Mesenteric fat pad (tissue), 1 donor: ENCODE data around the gene BPGM. TPM values are rescaled to one million over a fixed set of nuclear protein-coding genes. Genes with fewer than 3 reads are reported as not detected.
"Not testable (repeated sequence)": the region's sequence is repeated elsewhere in the genome, so short reads cannot be mapped to it uniquely, and the experiment has no call there.

Experiments
- DNase-seq: peaks from one replicate; pipeline ENCODE4 v3.0.0-alpha.2; 2020; ENCODE audit warnings: low spot score
- total RNA-seq: library from RNA; stranded (reverse); fragmentation: NEBNext Ultra II Directional; extraction: Animal tissue kit (Norgen Biotek cat#: 25700); gene quantifications from one replicate; pipeline ENCODE4 v1.2.1, GENCODE V29; 2021
- donor health status: DM: yes; HTN: yes; CAD: no.

The BPGM gene
- total RNA-seq, 1 donor from 2014 or later = 12.4 TPM

GRCh38 chr7:134662166-134662870 is 15.7 kb downstream of the BPGM start:
- no peak for DNase-seq

DNA sequence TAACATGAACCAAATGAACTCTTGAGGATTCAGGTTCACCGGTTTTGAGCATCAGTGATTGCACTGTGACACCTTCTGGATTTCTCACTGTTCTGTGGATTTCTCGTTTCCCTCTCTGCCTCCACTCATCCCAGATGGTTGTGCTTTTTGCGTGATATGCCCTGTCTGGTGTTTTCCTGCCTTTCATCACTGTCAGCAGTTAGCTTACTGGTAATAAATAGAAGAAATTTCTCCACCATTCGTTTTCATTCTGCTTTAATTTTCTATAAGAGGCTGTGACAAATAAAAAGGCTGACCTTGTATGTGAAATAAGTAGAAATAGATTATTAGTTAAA is 16.2 kb downstream of the BPGM start:
- no peak for DNase-seq

DNA sequence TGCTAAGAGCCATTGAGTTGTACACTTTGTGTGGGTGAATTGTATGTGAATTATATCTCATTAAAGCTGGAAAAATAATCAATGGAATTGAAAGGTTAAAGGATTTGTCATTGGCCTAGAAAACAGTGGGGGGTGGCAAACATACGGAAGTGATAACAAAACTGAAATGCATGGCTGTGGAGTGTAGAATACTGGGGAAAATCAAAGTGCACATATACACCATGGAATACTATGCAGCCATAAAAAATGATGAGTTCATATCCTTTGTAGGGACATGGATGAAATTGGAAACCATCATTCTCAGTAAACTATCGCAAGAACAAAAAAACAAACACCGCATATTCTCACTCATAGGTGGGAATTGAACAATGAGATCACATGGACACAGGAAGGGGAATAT is 18.4 kb downstream of the BPGM start:
- not testable (repeated sequence) for DNase-seq

GRCh38 chr7:134667899-134668298 is 21.2 kb downstream of the BPGM start:
- DNase-seq = no peak

DNA sequence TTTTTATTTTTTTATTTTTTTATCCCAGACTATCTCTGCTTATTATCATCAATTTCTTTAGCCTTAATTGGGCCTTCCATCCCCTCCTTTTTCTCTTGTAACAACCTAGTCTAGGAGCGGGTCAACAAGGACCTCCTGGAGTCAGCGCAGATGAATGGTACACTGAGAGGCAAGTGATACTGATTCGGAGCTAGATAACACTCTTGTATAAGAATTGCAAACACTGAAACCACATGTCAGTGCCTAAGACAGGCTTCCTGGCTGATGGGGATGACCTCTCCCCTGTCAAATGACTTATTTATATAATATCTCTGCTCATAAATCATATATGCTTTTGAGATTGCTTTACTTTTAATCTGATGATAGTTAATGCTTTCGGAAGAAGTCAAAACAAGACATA is 22.7 kb downstream of the BPGM start:
- DNase-seq = no peak

DNA sequence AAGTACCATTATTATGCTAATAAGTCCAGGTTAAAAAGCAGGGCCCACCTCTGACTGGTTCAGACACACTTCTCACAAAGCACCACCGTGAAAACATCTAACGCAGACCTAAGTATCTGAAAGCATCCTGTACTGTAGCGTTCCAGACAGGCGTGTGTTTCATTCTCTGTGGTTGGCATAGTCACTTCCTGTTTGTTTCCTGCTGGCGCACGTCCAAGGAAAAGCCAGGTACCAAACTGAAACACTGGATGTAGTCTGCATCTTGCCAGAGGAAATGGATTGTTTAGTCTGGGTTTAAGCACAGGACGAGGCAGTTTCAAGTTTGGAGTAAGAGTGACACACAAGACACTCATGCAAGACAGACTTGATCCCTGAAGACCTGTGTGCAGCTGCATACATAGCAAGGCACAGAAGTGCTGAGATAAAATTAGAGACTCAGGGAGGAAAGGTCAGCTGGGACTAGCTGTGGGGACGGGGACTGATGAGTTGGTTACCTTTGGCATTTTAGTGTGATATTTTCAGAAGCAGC is 23.3 kb downstream of the BPGM start:
- DNase-seq = no peak

DNA sequence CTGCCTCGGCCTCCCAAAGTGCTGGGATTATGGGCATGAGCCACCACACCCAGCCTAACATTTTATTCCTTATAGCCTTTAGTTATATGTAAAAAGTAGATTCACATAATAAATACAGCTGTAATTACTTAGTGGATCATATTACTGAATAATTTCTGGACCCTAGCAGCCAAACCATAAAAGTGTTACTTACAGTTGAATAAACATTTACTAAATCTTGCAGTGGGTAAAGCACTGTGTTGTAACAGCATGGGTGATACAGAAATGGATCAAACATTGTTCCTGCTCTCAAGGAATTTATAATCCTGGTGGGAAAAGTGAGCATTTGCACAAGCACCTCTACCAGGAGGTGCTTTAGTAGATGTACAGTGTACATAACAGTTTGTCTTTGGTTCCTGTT is 25.0 kb downstream of the BPGM start:
- DNase-seq = no peak

GRCh38 chr7:134674424-134674823 is 27.8 kb downstream of the BPGM start:
- no peak for DNase-seq

DNA sequence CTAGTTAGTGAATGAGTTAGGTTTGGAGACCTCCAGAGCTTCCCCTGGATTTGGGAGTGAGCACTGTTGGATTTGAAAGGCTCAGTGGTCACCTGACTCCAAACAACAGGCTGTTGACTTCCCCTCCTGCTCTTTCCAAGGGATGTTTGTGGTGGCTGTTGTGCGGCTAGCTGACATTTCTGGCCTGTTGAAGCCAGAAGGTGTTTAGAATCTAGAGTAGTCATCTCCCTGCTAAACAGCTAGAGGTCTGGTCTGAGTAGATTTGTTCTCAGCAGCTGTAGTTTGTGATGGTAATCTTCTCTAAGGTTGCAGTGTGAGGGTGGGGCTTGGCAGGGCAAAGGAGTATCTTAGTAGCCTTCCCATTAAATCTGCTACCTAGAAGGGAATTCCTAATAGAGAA is 30.1 kb downstream of the BPGM start:
- no peak for DNase-seq

GRCh38 chr7:134678115-134678514 is 31.5 kb downstream of the BPGM start:
- no peak for DNase-seq

DNA sequence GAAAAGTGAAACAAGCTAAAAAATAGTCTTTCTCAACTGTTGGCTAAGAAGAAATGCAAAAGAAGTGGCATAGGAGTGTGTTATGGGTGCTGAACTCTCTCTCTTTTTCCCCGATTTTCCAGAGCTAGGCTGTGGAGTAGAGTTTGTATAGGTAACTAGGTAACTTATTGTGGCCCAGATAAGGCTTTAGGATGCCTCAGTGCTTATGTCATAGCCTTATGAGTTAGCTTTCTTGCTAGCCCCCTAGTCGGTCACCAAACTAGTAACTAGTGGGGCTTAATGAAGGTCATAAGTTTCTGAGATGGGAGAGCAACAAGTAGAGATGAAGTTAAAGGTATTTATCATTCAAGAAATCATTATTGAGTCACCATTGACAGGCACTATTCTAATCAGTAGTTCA is 32.4 kb downstream of the BPGM start:
- DNase-seq = no peak

GRCh38 chr7:134684165-134684564 is 37.5 kb downstream of the BPGM start:
- DNase-seq = no peak

DNA sequence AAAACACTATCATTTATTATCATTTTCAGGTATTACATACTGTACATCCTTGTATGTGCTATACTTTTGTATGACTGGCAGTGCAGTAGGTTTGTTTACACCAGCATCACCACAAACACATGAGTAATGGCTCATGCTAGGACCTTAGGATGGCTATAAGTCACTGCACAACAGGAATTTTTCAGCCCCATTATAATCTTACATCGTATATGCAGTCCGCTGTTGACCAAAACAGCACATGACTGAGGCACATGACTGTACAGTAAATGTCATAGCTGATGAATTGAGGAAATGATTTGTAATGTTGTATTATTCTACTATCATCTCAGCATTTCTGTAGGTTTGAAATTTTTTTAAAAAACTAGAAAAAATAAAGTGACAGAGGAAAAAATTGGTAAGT is 38.6 kb downstream of the BPGM start:
- DNase-seq = no peak

- no peak for DNase-seq
Measured at GRCh38 chr7:134686786-134687185, 40.1 kb downstream of the BPGM start.

GRCh38 chr7:134689550-134689949 is 42.9 kb downstream of the BPGM start:
- DNase-seq = not testable (repeated sequence)

- DNase-seq = no peak
Measured at GRCh38 chr7:134690016-134690415, 43.4 kb downstream of the BPGM start.

DNA sequence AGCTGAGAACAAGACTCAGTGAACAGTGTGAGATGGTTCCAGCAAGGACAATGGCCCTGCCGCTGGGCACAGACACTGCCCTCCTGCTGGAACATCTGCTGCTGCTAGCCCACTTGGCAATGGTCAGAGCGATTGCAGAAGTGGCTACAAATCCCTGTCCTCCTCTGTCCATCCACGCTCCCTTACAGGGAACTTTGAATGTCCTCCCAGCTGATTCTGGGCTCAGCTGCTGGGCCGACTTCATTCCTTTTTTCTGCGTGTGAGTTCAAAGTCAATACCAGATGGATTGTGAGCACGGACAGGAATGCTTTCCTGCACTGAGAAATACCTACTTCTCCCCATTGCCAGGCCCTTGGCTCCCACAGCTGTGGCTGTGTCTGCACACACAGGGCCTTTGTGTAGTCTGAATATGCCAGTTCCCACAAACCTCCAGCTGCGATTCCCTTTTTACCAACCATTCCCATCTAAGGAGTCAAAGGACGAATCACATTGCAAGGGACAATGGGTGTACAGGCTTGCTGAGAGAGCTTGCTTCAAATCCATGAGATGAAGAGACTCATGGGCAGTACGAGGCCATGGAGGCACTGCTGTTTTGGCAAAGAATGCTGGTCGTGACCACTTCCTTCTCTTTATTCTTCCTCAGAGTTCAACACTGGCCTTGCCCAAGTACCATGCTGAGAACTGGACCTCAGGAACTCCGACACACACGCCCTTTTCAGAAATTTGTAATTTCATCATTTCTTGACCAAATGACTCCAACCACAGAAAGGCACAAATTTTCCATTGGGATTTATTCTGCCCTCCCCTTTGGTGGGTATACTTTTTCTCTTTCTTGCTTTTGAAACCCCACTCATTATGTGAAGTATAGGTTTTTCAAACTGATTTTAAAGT is 44.2 kb downstream of the BPGM start:
- DNase-seq = no peak

DNA sequence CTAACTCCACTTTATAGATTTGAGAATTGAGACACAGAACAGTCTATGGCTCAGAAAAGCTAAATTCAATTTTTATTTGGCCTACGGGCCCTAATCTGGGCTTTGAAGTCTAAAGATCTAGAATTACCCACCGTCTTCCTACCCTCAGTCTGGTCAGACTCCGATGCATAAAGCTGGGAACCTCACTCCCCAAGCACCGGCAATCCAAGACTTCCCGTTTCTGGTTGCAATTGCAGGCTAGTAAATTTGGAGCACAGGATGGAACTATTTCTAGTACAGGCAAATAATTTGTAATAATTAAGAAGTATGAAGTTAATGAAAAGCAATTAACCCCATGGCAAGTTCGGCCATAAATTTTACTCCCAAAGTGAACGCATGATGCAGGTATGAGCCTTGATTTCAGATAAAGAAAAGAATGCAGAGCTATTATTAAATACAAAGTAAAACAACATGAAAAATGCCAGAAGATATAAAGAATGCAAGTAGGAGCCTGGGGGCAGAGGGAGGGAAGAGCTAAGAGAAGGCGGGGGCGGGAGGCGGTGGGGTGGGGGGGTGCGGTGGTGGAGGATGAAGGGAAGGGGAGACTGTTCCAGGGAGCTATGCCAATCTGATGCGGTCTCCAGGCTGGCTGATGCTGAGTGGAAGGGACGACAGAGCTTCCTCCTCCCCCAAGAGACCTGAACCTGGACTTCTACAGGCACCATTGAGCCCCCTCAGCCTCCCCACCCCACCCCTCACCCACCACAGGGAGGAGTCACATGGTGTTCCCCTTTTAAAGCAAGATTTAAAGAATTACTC is 45.1 kb downstream of the BPGM start:
- DNase-seq = no peak

DNA sequence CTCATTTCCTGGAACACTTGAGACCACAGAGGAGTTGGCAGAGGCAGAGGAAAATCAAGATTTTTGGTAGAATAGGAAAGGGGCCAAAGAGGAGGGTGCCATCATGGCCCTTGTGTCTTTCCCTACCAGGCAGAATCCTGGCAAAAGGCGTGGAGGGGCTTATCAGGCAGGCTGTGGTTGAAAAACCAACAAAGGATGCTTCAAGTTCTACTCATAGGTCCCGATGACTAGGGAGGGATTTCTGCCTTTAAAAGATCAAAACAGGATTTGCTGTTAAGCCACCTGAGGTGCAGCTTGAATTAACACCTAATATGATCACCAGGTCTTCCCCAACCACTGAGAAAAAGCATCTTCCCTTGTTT is 45.7 kb downstream of the BPGM start:
- DNase-seq = no peak

DNA sequence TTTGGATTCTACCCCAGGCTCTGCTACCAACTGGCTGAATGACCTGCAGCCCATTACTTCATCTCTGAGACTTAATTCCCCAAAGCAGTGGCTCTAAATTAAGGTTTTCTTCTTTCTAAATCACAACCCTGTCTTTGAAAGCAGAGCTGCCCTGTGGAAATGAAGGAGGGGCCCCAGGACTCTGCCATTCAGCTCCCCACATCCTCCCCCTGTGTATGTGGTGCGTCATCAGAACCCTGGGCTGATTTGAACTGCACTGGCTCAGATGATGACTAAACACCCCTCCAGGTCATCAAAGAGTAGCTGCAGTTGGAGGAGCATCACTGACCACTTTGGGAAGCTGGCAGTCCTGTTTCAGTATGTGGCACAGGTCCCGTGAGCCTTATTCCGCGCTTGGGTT is 46.6 kb downstream of the BPGM start:
- no peak for DNase-seq

- DNase-seq = no peak
Measured at GRCh38 chr7:134694299-134694698, 47.6 kb downstream of the BPGM start.

- DNase-seq = no peak
Measured at GRCh38 chr7:134694767-134695166, 48.1 kb downstream of the BPGM start.
